Mesenchymal stem cell (in vitro differentiated cells and primary cell): ENCODE results near the gene ADAM10.

Experiments used
- DNase-seq: peaks from one replicate; pipeline ENCODE4 v3.0.0-alpha.2; 2013
- H2AFZ ChIP-seq: one replicate; pipeline ENCODE4 v1.6.1; 2013; ENCODE audit warnings: low read depth, mild to moderate bottlenecking, control low read depth, inconsistent platforms, low read length, moderate library complexity
- H2AK5ac ChIP-seq: 2 replicates; pipeline ENCODE4 v1.6.1; 2013; ENCODE audit warnings: low read length, moderate library complexity, mild to moderate bottlenecking, inconsistent platforms; ENCODE audit not compliant: severe bottlenecking
- H2BK120ac ChIP-seq: one replicate; pipeline ENCODE4 v1.6.1; 2013; ENCODE audit warnings: low read depth, mild to moderate bottlenecking, inconsistent platforms, low read length, moderate library complexity
- H2BK12ac ChIP-seq, 2 experiments: one replicate each; pipeline ENCODE4 v1.6.1; 2013; ENCODE audit warnings: inconsistent platforms in 2 of 2, low read length in 2 of 2, mild to moderate bottlenecking in 2 of 2, moderate library complexity in 2 of 2, control low read depth in 1 of 2
- H2BK15ac ChIP-seq: one replicate; pipeline ENCODE4 v1.6.1; 2013; ENCODE audit warnings: mild to moderate bottlenecking, low read depth, inconsistent platforms; ENCODE audit not compliant: poor library complexity, severe bottlenecking
- H2BK5ac ChIP-seq: 2 replicates; pipeline ENCODE4 v1.6.1; 2013; ENCODE audit warnings: low read depth, mild to moderate bottlenecking, low read length, control low read depth, inconsistent platforms; ENCODE audit not compliant: poor library complexity, severe bottlenecking
- H3K14ac ChIP-seq, 2 experiments: one replicate each; pipeline ENCODE4 v1.6.1; 2013; ENCODE audit warnings: inconsistent platforms in 2 of 2, low read length in 2 of 2, control low read depth in 1 of 2, mild to moderate bottlenecking in 1 of 2, moderate library complexity in 1 of 2
- H3K18ac ChIP-seq, 2 experiments: one replicate each; pipeline ENCODE4 v1.6.1; 2013; ENCODE audit warnings: inconsistent platforms in 2 of 2, low read length in 2 of 2, control low read depth in 1 of 2, low read depth in 1 of 2, mild to moderate bottlenecking in 1 of 2
- H3K23ac ChIP-seq, 2 experiments: one replicate each; pipeline ENCODE4 v1.6.1; 2013; ENCODE audit warnings: inconsistent platforms in 2 of 2, low read length in 2 of 2, mild to moderate bottlenecking in 2 of 2, moderate library complexity in 2 of 2, control low read depth in 1 of 2
- H3K27ac ChIP-seq: 2 replicates; pipeline ENCODE4 v1.5.1; 2013; ENCODE audit warnings: mild to moderate bottlenecking, moderate library complexity, low read length, control low read depth, inconsistent platforms; ENCODE audit not compliant: poor library complexity, severe bottlenecking
- H3K27me3 ChIP-seq, 2 experiments: 2 replicates each; pipeline versions ENCODE4 v1.6.1 to v1.7.0; 2013; ENCODE audit warnings: low read length in 2 of 2, mild to moderate bottlenecking in 2 of 2, moderate library complexity in 2 of 2, control low read depth in 1 of 2, inconsistent platforms in 1 of 2; ENCODE audit not compliant: control insufficient read depth in 1 of 2, insufficient read depth in 1 of 2
- H3K36me3 ChIP-seq, 2 experiments: 2 replicates each; pipeline versions ENCODE4 v1.6.1 to v1.7.0; 2013; ENCODE audit warnings: low read length in 2 of 2, control low read depth in 1 of 2, inconsistent platforms in 1 of 2, low read depth in 1 of 2, mild to moderate bottlenecking in 1 of 2; ENCODE audit not compliant: insufficient read depth in 2 of 2, control insufficient read depth in 1 of 2
- H3K4ac ChIP-seq, 2 experiments: one replicate each; pipeline ENCODE4 v1.6.1; 2013; ENCODE audit warnings: inconsistent platforms in 2 of 2, low read length in 2 of 2, mild to moderate bottlenecking in 2 of 2, moderate library complexity in 2 of 2, control low read depth in 1 of 2, low read depth in 1 of 2
- H3K4me1 ChIP-seq: 2 replicates; pipeline ENCODE4 v1.6.1; 2013; ENCODE audit warnings: low read depth, low read length, control low read depth; ENCODE audit not compliant: control insufficient read depth, insufficient read depth
- H3K4me2 ChIP-seq: 2 replicates; pipeline ENCODE4 v1.6.1; 2013; ENCODE audit warnings: low read length, mild to moderate bottlenecking, inconsistent platforms; ENCODE audit not compliant: poor library complexity, severe bottlenecking
- H3K4me3 ChIP-seq, 2 experiments: 2 replicates each; pipeline versions ENCODE4 v1.5.1 to v1.7.0; 2013; ENCODE audit warnings: low read length in 2 of 2, mild to moderate bottlenecking in 2 of 2, control low read depth in 1 of 2, low read depth in 1 of 2; ENCODE audit not compliant: insufficient read depth in 1 of 2
- H3K79me1 ChIP-seq: replicated peaks from 2 replicates; pipeline ENCODE4 v1.6.1; 2013; ENCODE audit warnings: mild to moderate bottlenecking, control low read depth, low read length, inconsistent platforms; ENCODE audit not compliant: poor library complexity, severe bottlenecking
- H3K9ac ChIP-seq: 2 replicates; pipeline ENCODE4 v1.7.0; 2013; ENCODE audit warnings: mild to moderate bottlenecking, low read length, moderate library complexity
- H3K9me3 ChIP-seq: 2 replicates; pipeline ENCODE4 v1.7.0; 2013; ENCODE audit warnings: mild to moderate bottlenecking, low read length; ENCODE audit not compliant: control insufficient read depth
- H4K8ac ChIP-seq: one replicate; pipeline ENCODE4 v1.6.1; 2013; ENCODE audit warnings: inconsistent platforms, mild to moderate bottlenecking, low read length, moderate library complexity
- H4K91ac ChIP-seq: one replicate; pipeline ENCODE4 v1.6.1; 2013; ENCODE audit warnings: mild to moderate bottlenecking, low read length, inconsistent platforms
- WGBS: methylation state at CpG from one replicate; pipeline ENCODE4 v1.1.7; 2013; ENCODE audit warnings: mixed read lengths; 5-methylcytosine and 5-hydroxymethylcytosine counted together

ADAM10 gene

DNA sequence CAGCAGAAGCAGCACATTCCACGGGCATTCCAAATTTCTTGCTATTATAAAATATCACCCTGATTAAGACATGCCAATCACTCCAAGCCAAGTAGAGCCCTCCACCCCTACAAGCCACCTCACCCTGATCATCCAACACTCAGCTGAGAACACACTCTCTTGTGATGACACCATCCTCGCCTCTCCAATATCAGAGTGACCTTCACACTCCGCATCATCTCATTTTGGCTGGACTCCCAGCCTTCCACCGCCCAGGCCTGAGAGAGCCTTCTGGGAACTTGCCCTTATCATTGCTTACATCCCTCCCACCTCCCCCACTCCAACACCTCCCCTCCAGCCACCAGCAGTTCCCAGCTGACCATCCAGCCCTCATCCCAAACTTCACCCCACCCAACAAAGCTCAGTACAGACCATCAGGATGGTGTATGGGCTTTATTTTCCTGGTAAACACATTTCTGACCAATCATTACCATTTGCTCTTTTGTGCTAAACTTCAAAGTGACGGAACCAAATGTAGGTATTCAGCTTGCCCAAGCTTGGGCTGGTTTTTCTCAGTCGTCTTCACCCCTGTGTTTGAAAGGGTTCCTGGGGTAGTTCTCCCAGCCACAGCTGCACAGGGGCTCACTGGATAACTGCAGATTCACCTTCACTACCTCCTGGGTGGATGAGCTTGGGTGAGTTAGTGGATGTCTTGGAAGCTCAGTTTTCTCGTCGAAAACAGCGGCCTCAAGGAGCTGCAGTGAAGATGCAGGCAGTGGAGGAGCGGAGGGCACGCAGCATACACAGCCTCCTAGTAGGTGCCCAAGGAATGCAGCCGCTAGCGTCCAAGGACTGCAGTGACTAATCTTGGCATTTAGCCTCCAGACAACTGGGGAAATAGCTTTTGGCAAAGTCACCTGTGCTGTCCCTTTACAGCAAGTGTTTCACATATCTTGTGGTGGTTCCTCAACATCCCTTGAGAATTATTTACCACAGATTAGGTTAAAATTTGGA, 202.6 kb downstream of the ADAM10 start:
- Histone ChIP-seq H2BK120ac (no peak overlapping the region), H3K14ac (no peak overlapping the region), H3K79me1 (no peaks in the 10 kb centered on the region), H3K9me3 (no peaks in the 10 kb centered on the region), H4K91ac (peak overlapping the region; percentile 25), H2AK5ac (peak overlapping the region; percentile 14), H3K27ac (peak overlapping the region; percentile 70), H3K27me3 (peaks cover 0 to 4% of the 10 kb centered on the region in 2 experiments), H2AFZ (no peak overlapping the region), H2BK15ac (no peak overlapping the region), H3K23ac (no peak overlapping the region), H2BK5ac (peak overlapping the region; percentile 49), H3K4me1 (peaks cover 28% of the 10 kb centered on the region), H3K36me3 (peaks cover 0 to 3% of the 10 kb centered on the region in 2 experiments), H4K8ac (peak overlapping the region; percentile 27), H3K18ac (peak overlapping the region; percentile 13 to 52), H3K9ac (no peak overlapping the region), H3K4ac (no peak overlapping the region), H3K4me3 (no peak overlapping the region), H3K4me2 (no peak overlapping the region), H2BK12ac (peak overlapping the region; percentile 42 to 49)
- WGBS = 55% methylated on average over 13 of the region's 13 CpGs
- peak; percentile 79 for DNase-seq

- Histone ChIP-seq H3K14ac (no peak overlapping the region), H3K9me3 (no peaks in the 10 kb centered on the region), H2BK15ac (no peak overlapping the region), H3K4me2 (no peak overlapping the region), H3K18ac (peak overlapping the region; percentile 12 to 54), H3K36me3 (peaks cover 0 to 3% of the 10 kb centered on the region in 2 experiments), H2AK5ac (peak overlapping the region; percentile 80), H3K23ac (no peak overlapping the region), H3K27me3 (peaks cover 0 to 5% of the 10 kb centered on the region in 2 experiments), H3K4ac (peak overlapping the region in 1 of 2 experiments; percentile 46), H2AFZ (no peak overlapping the region), H4K8ac (no peak overlapping the region), H3K27ac (peak overlapping the region; percentile 54), H2BK12ac (peak overlapping the region in 1 of 2 experiments; percentile 68), H3K4me3 (no peak overlapping the region), H4K91ac (no peak overlapping the region), H3K79me1 (no peaks in the 10 kb centered on the region), H2BK5ac (peak overlapping the region; percentile 66), H3K4me1 (peaks cover 29% of the 10 kb centered on the region), H3K9ac (no peak overlapping the region), H2BK120ac (no peak overlapping the region)
- WGBS = 76% methylated on average over 9 of the region's 9 CpGs
- peak; percentile 24 for DNase-seq
These were observed 203.4 kb downstream of the ADAM10 start for GRCh38 chr15:58546066-58546591.

- Histone ChIP-seq H3K27me3 (peaks cover 0 to 5% of the 10 kb centered on the region in 2 experiments), H3K9me3 (no peaks in the 10 kb centered on the region), H3K4me3 (no peak overlapping the region), H2BK12ac (peak overlapping the region in 1 of 2 experiments; percentile 68), H4K8ac (no peak overlapping the region), H3K4ac (peak overlapping the region; percentile 7 to 46), H3K14ac (no peak overlapping the region), H3K27ac (peak overlapping the region; percentile 54), H3K18ac (peak overlapping the region in 1 of 2 experiments; percentile 54), H2BK15ac (no peak overlapping the region), H3K4me1 (peaks cover 25% of the 10 kb centered on the region), H2AK5ac (peak overlapping the region; percentile 80), H3K9ac (no peak overlapping the region), H3K79me1 (no peaks in the 10 kb centered on the region), H2BK120ac (no peak overlapping the region), H2BK5ac (peak overlapping the region; percentile 66), H2AFZ (no peak overlapping the region), H3K23ac (no peak overlapping the region), H3K36me3 (peaks cover 0 to 3% of the 10 kb centered on the region in 2 experiments), H3K4me2 (no peak overlapping the region), H4K91ac (no peak overlapping the region)
- WGBS = 98% methylated on average over 18 of the region's 18 CpGs
- DNase-seq = no peak
These were observed 204.0 kb downstream of the ADAM10 start for GRCh38 chr15:58545307-58546065.
